ENCODE data around the gene BRINP3. TPM values are rescaled to one million over a fixed set of nuclear protein-coding genes. Genes with fewer than 3 reads are reported as not detected.

The BRINP3 gene
- total RNA-seq, 2 donors from 2014 or later: 19.1 to 19.6 TPM

GRCh38 chr1:190066011-190066410 lies 411.7 kb downstream of the BRINP3 start:
- H3K27ac ChIP-seq: no peak overlapping the region
- TF ChIP-seq CTCF (IDR thresholded peaks at IDR 0.05): no peak
- H3K27me3 ChIP-seq: no peaks in the 10 kb centered on the region
- intact Hi-C loops (cut with DNase I): no loop called here
- H3K4me1 ChIP-seq: no peaks in the 10 kb centered on the region
- no peak for DNase-seq
- H3K4me3 ChIP-seq: no peak overlapping the region
- no peaks in the 10 kb centered on the region for H3K36me3 ChIP-seq
- H3K9ac ChIP-seq (ENCODE audit: low read depth in 2 of 2, low read length in 2 of 2): no peak overlapping the region
- H3K9me3 ChIP-seq: no peaks in the 10 kb centered on the region

GRCh38 chr1:190049314-190049713 lies 428.4 kb downstream of the BRINP3 start:
- no peaks in the 10 kb centered on the region for H3K9me3 ChIP-seq
- H3K4me3 ChIP-seq: no peak overlapping the region
- H3K27me3 ChIP-seq: no peaks in the 10 kb centered on the region
- no peak overlapping the region for H3K9ac ChIP-seq (ENCODE audit: low read depth in 2 of 2, low read length in 2 of 2)
- H3K27ac ChIP-seq: no peak overlapping the region
- intact Hi-C loops (cut with DNase I): no loop called here
- TF ChIP-seq CTCF (IDR thresholded peaks at IDR 0.05): no peak
- H3K36me3 ChIP-seq: no peaks in the 10 kb centered on the region
- no peak for DNase-seq
- H3K4me1 ChIP-seq: no peaks in the 10 kb centered on the region
